CD4-positive, alpha-beta T cell treated with Interleukin-17A for 1 hour (primary cell): ENCODE results near the gene LEMD3.
A peak's percentile ranks its signal among the peaks of the same experiment; 100 is the strongest.

Experiments used
- DNase-seq: peaks from one replicate; pipeline ENCODE4 v3.0.0-alpha.2; 2020

The LEMD3 gene

DNA sequence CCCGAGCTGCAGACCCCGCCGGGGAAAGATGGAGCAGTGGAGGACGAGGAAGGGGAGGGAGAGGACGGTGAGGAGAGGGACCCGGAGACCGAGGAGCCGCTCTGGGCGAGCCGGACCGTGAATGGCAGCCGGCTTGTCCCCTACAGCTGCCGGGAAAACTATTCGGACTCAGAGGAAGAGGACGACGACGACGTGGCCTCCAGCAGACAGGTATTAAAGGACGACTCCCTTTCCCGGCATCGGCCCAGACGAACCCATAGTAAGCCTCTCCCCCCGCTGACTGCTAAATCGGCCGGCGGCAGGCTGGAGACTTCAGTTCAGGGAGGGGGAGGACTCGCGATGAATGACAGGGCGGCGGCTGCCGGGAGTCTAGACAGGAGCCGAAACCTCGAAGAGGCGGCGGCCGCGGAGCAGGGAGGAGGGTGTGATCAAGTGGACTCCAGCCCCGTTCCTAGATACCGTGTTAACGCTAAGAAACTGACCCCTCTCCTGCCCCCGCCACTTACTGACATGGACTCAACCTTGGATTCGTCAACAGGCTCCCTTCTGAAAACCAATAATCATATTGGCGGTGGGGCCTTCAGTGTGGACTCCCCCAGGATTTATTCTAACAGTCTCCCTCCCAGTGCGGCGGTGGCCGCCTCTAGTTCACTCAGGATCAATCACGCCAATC, 962 bp downstream of the LEMD3 start:
- DNase-seq, result peak; percentile 77

DNA sequence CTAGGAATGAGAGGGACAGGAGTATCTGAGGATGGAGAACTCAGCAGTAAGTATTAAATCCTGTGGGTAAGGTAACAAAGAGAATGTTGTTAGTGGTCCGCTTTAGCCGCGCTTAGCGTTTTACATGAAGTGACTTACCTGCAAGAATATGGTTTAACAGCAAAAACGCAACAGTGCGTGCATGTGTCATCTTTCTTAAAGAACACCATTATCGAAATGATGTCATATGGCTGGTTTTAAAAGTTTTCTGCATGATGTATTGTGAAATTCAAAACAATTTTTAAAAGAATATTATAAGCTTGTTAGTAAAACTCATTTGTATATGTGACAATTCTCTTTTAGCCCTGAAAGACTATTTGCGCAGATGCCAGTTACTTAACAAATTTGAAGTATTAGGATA, 1.7 kb downstream of the LEMD3 start:
- peak; percentile 19 for DNase-seq

DNA sequence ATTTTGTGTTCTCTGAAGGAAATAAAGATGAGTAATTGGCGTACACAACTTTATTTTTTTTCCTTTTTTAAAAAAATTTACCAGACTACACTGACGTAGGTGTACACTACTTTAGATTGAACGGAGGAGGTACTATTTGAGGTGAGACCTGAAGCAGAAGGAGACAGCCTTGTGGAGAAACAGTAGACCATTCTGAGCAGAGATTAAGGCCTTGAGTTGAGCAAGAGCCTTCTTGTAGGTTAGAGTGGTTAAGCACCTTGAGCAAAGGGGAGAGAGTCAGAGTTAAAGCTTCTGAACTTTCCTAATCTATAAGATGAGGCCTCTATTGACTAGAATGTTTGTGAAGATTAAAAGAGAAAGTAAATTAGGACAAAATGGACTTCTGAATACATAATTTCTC, 2.5 kb downstream of the LEMD3 start:
- DNase-seq, result peak; percentile 50

DNA sequence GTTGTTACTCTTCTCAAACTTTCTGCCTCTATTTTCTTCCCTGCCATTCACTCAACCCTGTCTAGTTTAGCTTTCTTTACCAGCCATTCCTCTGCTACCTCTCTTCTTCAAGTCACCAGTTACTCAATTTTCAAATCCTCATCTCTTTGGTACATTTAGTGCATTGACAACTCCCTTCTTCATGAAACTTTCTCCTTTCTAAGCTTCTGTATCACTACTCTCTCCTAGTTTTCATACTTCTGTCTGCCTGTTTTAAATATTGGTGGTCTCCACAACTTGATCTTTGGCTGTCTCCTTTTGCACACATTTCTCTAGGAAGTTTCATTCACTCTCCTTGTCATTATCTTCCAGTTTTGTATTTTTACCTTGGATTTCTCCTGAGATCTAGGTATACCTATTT, 6.0 kb downstream of the LEMD3 start:
- no peak for DNase-seq

DNA sequence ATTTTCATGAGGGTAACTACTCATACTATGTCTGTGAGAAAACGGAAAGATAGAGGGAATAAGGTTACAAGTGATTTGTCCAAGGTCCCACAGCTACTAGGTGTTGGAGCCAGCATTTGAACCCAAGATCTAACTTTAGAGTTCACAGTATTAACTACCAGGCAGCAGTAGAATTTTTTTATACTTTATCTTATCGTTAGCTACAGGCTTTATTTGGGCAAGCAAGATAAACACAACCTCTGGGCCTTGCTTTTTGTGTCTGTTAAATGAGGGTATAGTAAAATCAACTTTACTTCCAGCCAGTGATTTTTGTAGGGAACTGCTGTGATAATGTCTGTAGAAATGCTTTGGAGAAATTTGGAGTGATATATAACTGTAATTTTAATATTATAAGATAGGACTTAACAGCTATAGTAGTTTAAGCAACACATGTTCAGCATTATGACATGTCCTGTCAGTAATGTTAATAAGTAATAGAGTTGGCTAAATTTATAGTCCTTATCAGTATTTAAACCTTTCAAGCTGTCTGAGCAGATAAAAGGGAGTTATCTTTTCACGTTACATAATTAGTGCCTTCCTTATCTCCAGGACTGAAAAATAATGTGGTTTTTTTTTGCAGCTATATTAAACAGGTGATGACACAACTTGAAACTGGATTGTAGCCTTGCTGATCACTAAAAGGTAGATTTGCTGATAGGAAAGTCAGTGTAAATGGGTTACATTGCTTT, 12.8 kb downstream of the LEMD3 start:
- DNase-seq, result no peak

DNA sequence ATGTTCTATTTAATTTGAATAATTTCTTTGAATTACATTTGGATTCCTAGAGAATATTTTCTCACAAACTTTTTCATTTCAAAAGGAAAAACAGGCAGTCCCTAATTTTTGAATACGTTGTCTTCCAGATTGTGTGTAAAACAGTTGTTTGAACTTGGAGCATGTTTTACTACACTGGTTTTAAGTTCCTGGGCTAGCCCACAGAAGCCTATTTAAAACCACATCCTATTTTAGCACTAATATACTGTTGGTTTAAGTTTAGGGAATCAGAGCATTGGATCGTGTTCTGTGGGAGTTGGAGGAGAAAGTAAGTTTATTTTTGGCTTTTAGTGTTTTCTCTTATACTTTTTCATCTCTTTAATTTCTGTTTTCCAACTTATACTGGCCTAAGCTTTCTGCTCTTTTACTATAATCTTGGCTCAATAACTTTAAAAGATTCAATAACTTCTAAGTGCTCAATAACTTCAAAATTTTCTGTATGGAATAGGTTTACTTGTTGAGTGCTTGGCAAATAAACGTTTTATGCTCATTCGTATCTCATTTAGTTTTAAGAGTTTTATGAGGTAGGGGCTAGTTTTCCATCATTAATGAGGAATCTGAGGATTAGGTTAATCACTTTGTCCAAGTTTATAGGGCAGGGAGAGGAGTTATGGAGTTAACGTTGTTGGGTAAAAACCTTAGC, 14.9 kb downstream of the LEMD3 start:
- no peak for DNase-seq

DNA sequence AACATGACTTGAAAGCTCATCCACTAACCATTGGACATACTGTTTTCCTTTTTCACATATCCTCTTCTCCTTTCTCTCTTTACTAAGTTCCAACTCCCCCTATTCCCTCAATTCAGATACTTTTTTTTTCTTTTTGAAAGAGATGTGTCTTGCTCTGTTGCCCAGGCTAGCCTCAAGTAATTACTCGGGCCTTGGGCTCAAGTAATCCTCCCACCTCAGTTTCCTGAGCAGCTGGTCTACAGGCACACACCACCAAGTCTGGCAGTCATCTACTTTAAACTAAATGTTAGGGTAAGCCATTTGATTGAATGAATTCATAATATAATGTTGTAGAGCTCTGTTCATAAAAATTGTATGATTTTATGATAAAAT, 15.5 kb downstream of the LEMD3 start:
- no peak for DNase-seq

DNA sequence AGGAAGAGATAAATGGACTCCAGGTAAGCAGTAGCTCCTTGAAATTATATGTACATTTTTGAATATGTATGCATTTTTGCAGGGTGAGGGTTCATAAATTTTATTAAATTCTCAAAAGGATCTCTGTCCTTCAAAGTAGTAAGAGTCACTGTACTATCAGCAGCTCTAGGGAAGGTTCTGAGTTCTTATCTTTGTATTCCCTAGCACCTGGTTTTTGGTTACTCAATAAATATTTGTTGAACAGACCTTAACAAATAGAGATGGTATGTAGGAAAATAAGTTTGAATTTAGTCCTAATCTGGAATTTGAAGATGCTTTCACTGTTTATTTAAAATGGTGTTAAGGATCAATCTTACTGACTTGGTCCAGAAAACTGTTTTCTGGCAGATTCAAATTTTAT, 18.3 kb downstream of the LEMD3 start:
- DNase-seq, result no peak

DNA sequence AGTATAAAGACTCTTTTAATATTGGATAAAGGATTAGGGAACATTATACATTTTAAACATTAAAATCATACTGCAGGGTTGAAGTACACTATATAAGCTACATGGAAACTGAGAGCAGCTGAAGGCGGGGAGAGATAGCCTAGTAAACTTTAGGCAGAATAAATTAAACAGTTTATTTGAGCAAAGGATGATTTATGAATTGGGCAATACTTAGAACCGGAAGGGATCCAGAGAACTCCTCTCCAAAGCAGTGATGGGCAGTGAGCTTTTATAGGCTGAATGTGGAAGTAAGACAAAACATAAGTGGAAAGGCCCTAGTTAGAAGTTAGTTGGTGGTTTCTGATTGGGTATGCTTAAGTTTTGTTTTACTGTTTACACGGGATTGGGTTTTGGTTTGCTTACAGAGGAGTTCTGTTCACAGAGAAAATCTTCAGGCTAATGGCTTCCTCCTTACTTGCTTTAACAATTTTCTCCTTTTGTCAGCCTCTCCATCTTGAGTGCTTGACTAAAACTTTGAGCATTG, 18.9 kb downstream of the LEMD3 start:
- DNase-seq, result no peak

DNA sequence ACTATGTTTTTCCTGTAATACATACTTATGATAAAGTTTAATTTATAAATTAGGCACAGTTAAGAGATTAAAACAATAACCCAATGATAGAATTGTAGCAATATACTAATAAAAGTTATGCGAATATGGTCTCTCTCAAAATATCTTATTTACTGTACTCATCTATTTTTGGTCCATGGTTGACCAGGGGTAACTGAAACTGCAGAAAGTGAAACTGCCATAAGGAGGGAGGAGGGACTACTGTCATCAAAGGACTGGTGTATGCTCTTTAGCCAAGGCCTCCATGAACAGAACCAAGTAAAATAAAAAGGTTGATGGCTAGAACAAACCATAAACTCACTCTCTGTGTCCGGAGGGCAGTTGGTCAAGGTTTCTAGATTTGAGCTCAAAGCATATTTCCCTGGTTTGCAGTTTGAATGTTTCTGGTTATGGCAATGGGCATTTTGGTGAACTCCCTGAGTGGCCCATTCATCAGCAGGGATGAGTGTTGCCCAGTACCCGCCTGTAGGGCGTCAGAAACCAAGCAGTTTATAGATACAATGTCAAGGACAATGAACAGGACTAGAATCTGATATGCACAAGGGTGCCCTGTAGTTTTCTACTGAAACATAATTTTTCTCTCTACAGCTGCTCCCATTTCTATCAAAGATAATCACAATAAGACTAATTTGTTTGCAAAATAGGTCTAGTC, 19.8 kb downstream of the LEMD3 start:
- DNase-seq, result no peak

DNA sequence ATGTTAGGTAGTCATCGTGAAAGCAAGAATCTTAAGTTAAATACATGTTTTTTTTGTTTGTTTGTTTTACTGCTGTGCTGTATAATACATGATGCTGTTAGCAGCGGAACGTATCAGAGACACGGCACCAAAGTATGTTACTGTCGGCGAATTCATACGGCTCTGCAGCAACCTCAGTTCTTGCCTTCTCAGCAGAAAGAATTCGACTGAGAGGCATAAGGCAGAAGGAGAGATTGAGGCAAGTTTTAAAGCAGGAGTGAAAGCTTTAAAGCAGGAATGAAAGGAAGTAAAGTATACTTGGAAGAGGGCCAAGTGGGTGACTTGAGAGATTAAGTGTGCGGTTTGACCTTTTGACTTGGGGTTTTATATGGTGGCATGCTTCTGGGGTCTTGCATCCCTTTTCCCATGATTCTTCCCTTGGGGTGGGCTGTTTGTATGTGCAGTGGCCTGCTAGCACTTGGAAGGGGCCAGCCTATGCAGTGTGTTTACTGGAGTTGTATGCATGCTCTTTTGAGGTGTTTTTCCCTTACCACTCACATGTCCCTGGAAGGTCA, 23.7 kb downstream of the LEMD3 start:
- DNase-seq, result no peak

DNA sequence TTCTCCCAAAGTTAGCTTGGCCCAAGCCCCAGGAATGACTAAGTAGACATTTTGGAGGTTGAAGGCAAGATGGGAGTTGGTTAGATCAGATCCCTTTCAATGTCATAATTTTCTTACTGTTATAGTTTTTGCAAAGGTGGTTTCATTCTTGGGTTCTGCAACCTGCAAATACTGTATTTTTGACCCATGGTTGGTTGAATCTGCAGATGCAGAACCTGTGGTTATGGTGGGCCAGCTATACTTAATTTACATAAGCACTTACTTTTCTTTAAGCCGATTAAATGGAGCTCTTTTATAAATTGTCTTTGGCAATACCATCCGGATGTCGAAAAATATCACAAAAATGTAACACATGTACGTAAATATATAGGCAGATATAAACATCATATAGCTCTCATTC, 25.6 kb downstream of the LEMD3 start:
- no peak for DNase-seq

DNA sequence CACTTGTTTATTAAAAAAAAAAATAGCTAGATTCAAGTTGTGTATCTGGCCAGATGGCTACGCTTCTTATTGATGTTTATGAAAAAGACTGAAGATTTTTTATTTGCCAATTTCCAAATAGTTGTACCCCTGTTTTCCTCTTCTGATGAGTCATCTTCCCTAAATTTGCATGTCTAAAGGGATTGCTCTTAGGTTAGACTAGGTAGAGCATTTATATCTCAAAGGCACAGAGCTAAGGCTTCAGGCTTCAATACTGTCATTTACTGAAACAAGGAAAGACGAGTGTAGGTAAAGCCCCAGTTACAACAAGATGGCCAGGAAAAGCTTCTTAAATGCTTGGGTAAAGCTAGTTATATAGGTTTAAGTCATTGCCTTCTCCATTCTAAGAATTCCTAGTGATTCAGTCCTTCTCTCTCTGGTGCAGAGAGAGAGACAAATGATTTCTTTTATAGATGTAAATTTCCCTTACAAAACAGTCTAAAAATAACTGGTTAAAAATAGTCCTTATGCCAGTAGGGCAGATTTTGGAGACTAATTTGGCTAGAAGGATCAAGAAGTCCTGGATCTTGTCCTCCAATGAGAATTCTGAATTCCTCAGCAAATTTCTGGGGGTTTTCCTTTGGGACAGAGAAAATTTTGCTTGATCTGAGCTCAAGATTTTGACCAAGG, 26.1 kb downstream of the LEMD3 start:
- no peak for DNase-seq

DNA sequence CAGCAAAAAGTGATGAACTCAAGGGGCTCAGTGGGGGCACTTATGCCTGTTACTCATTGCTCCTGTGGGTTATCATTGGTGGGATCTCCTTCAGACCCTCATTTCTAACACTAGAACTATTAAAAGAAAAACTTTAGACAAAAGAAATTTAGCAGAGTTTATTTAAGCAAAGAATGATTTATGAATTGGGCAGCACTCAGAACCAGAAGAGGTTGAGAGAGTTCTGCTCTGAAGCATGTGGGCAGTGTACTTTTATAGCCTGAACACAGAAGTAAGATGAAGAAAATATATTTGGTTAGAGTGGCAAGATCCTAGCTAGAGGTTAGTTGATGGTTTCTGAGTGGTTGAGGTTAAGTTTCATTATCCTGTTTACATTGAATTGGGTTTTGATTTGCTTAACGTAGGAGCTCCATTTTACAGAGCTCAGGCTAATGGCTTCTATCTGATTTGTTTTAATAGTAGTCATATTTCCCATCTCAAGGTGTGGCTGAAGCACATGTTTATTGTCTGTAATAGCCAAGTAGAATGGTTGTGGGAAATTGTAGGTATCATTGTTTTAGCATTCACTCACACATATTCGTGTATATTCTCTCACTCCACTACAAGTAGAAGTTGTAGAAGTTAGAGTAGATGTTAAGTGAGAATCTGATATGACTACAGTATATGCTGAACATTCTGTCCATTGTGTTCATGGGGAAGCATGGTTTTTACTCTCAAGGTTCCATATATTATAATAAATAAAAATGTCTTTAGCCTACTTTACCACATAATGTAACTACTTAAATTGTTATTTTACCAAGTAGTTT, 27.6 kb downstream of the LEMD3 start:
- DNase-seq, result no peak

DNA sequence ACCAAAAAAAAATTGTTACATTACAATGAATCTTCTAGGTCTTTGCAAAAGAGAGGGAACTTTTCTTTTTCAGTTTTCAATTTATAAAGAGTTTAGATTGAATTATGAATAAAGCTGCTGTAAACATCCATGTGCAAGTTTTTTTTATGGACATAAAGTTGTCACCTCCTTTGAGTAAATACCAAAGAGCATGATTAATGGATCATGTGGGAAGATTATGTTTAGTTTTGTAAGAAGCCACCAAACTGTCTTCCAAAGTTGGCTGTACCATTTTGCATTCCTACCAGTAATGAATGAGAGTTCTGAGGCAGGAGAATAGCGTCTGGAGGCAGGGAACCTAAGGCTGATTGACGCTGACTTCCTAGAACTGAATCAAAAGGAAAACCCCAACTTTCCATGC, 30.2 kb downstream of the LEMD3 start:
- no peak for DNase-seq

DNA sequence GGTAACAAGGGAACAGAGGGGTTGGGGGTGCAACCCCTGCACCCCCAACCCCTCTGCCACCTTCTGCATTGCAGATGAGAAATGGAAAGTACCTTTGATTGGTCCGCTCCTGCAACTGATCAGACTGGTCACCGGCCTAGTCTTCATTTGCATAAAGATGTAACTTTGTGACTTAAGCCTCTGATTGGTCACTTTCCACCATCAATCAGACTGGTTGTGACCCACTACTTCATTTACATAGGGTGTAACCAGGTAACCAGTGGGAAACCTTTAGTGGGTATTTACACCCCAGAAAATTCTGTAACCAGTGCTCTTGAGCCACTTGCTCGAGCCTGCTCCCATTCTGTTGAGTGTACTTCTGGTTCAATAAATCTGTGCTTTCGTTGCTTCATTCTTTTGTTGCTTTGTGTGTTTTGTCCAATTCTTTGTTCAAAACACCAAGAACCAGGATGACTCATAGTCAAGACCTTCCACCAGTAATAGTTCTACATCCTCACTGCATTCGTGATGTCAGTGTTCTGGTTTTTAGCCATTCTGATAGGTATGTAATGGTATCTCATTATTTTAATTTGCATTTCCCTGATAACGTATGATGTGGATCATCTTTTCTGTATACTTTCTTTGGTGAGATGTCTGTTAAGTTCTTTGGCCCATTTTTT, 30.8 kb downstream of the LEMD3 start:
- no peak for DNase-seq

DNA sequence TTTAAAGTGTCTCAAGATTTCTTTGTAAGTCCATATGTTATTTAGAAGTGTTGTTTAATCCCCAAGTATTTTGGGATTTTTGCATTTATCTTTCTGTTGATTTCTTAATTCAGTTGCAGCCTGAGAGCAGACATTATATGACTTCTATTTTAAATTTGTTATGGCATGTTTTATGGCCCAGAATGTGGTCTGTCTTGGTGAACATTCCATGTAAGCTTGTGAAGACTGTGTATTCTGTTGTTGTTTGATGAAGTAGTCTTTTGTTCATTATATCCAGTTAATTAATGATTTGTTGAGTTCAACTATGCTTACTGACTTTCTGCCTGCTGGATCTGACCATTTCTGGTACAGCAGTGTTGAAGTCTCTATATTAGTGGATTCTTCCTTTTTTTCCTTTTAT, 34.0 kb downstream of the LEMD3 start:
- DNase-seq, result no peak

DNA sequence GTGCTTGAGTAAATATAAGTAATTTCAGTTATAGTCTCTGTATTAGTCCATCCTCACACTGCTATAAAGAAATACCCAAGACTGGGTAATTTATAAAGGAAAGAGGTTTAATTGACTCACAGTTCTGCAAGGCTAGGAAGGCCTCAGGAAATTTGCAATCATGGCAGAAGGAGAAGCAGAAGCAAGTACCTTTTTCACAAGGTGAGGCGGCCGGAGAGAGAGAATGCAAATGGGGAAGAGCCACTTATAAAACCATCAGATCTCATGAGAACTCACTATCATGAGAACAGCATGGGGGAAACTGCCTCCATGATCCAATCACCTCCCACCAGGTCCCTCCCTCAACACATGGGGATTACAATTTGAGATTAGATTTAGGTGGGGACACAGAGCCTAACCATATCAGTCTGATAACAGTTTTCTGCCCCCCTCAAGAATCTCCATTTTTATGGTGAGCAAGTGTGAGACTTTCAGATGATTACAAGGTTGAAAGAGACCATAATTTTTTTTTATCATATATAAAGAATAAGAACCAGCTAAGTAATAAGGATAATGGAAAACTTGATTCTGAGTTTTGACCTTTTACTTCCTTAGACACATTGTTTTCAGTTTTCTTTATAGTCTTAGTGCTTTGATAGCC, 35.6 kb downstream of the LEMD3 start:
- DNase-seq, result no peak

DNA sequence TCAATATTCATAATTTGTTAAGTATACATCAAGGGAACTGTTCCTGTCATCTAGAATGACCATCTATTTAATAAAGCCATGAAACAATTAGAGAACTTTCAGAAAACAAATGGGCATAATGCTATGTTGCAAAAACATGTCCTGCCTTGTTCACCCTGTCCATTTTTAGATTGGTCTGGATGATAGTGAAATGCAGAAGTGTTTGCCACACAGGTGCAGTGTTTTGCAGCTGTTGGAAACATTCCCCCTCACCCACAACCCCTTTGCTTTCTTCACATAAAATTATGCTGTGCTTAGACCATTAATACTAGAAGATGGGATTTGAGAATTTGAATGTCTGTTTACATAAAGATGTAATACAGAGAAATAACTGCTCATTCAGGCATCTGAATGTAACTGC, 36.5 kb downstream of the LEMD3 start:
- no peak for DNase-seq

DNA sequence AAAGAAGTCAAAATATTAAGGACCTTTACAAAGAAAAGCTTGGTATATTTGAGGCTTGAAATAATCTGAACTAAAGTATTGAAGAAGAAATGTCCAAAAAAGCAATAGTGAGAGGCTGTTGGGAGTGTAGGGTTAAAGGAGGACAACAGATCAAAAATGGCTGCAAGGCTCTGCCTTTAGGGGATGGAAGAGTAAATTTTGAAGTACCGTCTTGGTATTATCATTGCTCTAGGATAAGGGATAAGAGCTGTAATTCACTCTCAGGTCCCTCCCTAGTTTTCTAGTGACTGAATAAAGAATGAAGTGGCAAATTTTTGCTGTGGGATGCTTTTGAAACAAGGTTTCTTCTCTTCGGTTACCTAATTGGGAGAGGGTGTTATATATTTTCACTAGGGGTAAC, 38.7 kb downstream of the LEMD3 start:
- DNase-seq, result no peak
